ENCODE data around the gene IFIT2.
"Not testable (repeated sequence)": the region's sequence is repeated elsewhere in the genome, so short reads cannot be mapped to it uniquely, and the experiment has no call there.

- TF ChIP-seq CTCF (IDR thresholded peaks at IDR 0.05; ENCODE audit: low read depth, low read length); EZH2phosphoT487 (IDR thresholded peaks at IDR 0.05; ENCODE audit: low read depth): not testable (repeated sequence)
These were observed 16.2 kb downstream of the IFIT2 start for GRCh38 chr10:89318047-89318446.

Measured in OCI-LY3 (cell line).